Measurements from ENCODE around the gene PIGW. TPM values are rescaled to one million over a fixed set of nuclear protein-coding genes. Genes with fewer than 3 reads are reported as not detected.

Gene PIGW
- total RNA-seq, 1 donor from 2014 or later, result 29.4 TPM

DNA sequence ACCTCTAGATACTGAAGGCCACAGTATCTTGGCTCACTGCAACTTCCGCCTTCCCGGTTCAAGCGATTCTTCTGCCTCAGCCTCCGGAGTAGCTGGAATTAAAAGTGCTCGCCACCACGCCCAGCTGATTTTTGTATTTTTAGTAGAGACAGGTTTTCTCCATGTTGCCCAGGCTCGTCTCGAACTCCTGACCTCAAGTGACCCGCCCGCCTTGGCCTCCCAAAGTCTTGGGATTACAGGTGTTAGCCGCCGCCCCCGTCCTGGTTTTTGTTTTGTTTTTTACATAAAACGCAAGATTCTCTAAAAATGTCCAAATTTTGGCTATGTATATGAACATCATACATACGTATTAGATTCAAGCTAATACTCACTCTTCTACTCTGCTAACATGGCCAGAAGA is 8.0 kb downstream of the PIGW start:
- Mint-ChIP-seq H3K27ac (no peak overlapping the region), H3K27me3 (ENCODE audit: insufficient read depth) (no peaks in the 10 kb centered on the region), H3K36me3 (ENCODE audit: low read depth) (peaks cover 24% of the 10 kb centered on the region), H3K9me3 (no peaks in the 10 kb centered on the region), H3K4me3 (peak overlapping the region; percentile 26), H3K4me1 (ENCODE audit: low read depth) (peaks cover 17% of the 10 kb centered on the region)
- no peak for DNase-seq (ENCODE audit: low spot score)
- intact Hi-C loops (cut with micrococcal nuclease), result no loop called here

- Mint-ChIP-seq H3K4me3 (peak overlapping the region; percentile 91), H3K4me1 (ENCODE audit: low read depth) (peaks cover 26% of the 10 kb centered on the region), H3K27ac (peak overlapping the region; percentile 99), H3K27me3 (ENCODE audit: insufficient read depth) (no peaks in the 10 kb centered on the region), H3K9me3 (no peaks in the 10 kb centered on the region), H3K36me3 (ENCODE audit: low read depth) (peaks cover 19% of the 10 kb centered on the region)
- DNase-seq (ENCODE audit: low spot score), result no peak
- intact Hi-C loops (cut with micrococcal nuclease), result loop anchor here (1.0 to 2.0 kb wide), 3 partner anchors 9 to 57 kb away; partner anchors contain the start of genes DHRS11 and MRM1
These were observed 9.2 kb downstream of the PIGW start for GRCh38 chr17:36544044-36544306.

GRCh38 chr17:36544307-36545076 is 9.7 kb downstream of the PIGW start, which contains the start of gene GGNBP2:
Gene GGNBP2 (plus strand): TSS chr17:36544919. CDS start chr17:36545725, 806 bp downstream.
- intact Hi-C loops (cut with micrococcal nuclease), result loop anchor here (1.0 to 5.0 kb wide), 6 partner anchors 9 to 1063 kb away; partner anchors contain the start of genes DHRS11, MRM1, SYNRG and ZNHIT3
- peak within 1 kb of the TSS; percentile 91 for H3K4me3 Mint-ChIP-seq
- H3K27ac Mint-ChIP-seq, result peak within 1 kb of the TSS; percentile 99

GRCh38 chr17:36545077-36545464 is 10.3 kb downstream of the PIGW start:
- no peak for DNase-seq (ENCODE audit: low spot score)
- Mint-ChIP-seq H3K4me3 (peak overlapping the region; percentile 91), H3K4me1 (ENCODE audit: low read depth) (peaks cover 29% of the 10 kb centered on the region), H3K27ac (peak overlapping the region; percentile 99), H3K9me3 (no peaks in the 10 kb centered on the region), H3K36me3 (ENCODE audit: low read depth) (peaks cover 15% of the 10 kb centered on the region), H3K27me3 (ENCODE audit: insufficient read depth) (no peaks in the 10 kb centered on the region)
- intact Hi-C loops (cut with micrococcal nuclease), result loop anchor here (1.0 to 5.0 kb wide), 4 partner anchors 46 to 1062 kb away; partner anchors contain the start of genes DHRS11, SYNRG and ZNHIT3

More at GRCh38 chr17:36544307-36545076, 9.7 kb downstream of the PIGW start, which contains the start of gene GGNBP2:
- H3K36me3 Mint-ChIP-seq (ENCODE audit: low read depth), result peaks cover 18% of the 10 kb centered on the region
- no peaks in the 10 kb centered on the region for H3K9me3 Mint-ChIP-seq
- peak; percentile 89 for DNase-seq (ENCODE audit: low spot score)
- peaks cover 28% of the 10 kb centered on the region for H3K4me1 Mint-ChIP-seq (ENCODE audit: low read depth)
- no peaks in the 10 kb centered on the region for H3K27me3 Mint-ChIP-seq (ENCODE audit: insufficient read depth)

DNA sequence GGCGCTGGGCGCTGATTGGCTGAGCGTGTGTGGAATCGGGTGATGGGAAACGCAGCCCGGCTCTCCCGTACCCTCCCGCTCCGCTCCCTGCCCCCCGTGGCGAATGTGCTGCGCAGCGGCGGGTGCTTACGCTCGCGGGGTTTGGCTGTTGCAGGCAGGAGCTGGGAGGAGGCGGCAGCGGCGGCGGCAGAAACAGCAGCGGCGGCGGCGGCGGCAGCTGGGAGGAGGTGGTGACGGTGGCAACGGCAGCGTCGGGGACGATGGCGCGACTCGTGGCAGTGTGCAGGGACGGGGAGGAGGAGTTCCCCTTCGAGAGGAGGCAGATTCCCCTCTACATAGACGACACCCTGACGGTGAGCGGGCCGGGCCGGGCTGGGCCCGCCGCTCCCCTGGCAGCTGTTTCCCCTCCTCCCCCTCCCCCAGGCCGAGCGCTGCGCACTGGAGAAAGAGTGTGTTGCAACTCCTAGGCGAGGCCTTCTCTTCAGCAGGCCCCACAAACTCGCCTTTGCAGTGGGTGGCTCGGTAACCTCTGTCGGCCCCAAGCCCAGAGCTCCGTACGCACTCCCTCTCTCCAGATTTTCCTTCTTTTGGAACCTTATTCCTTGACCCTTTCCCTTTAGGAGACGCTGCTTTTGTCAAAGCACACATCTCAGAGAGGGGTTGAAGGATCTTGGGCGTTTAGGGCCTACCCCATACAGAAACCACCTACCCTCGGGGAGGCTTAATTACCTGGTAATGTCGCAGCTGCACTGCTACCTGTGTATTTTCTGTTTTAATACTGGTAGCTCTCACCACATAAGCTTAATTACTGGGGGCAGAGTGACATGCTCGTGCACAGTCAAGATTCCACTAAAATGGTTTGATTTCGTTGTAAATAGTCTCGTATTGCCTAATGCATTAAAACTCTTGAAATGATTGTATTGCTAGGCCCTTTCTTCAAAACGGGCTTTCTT is 11.0 kb downstream of the PIGW start:
- Mint-ChIP-seq H3K4me3 (peak overlapping the region; percentile 87), H3K9me3 (no peaks in the 10 kb centered on the region), H3K27me3 (ENCODE audit: insufficient read depth) (no peaks in the 10 kb centered on the region), H3K4me1 (ENCODE audit: low read depth) (peaks cover 36% of the 10 kb centered on the region), H3K36me3 (ENCODE audit: low read depth) (peaks cover 19% of the 10 kb centered on the region), H3K27ac (peak overlapping the region; percentile 92)
- intact Hi-C loops (cut with micrococcal nuclease), result loop anchor here (1.0 to 5.0 kb wide), 4 partner anchors 45 to 1062 kb away; partner anchors contain the start of genes DHRS11, SYNRG and ZNHIT3
- DNase-seq (ENCODE audit: low spot score), result peak; percentile 95

GRCh38 chr17:36546418-36547093 is 11.8 kb downstream of the PIGW start:
- intact Hi-C loops (cut with micrococcal nuclease), result loop anchor here (5.0 kb wide), 2 partner anchors 176 to 1061 kb away; partner anchors contain the start of gene SYNRG
- Mint-ChIP-seq H3K36me3 (ENCODE audit: low read depth) (peaks cover 21% of the 10 kb centered on the region), H3K9me3 (no peaks in the 10 kb centered on the region), H3K27me3 (ENCODE audit: insufficient read depth) (no peaks in the 10 kb centered on the region), H3K4me3 (peak overlapping the region; percentile 87), H3K27ac (peak overlapping the region; percentile 92), H3K4me1 (ENCODE audit: low read depth) (peaks cover 39% of the 10 kb centered on the region)
- no peak for DNase-seq (ENCODE audit: low spot score)

- H3K27ac Mint-ChIP-seq, result peak overlapping the region; percentile 68
- intact Hi-C loops (cut with micrococcal nuclease), result loop anchor here (5.0 kb wide), 2 partner anchors 175 to 1060 kb away; partner anchors contain the start of gene SYNRG
- no peak for DNase-seq (ENCODE audit: low spot score)
- no peaks in the 10 kb centered on the region for H3K9me3 Mint-ChIP-seq
- H3K36me3 Mint-ChIP-seq (ENCODE audit: low read depth), result peaks cover 21% of the 10 kb centered on the region
- peak overlapping the region; percentile 87 for H3K4me3 Mint-ChIP-seq
- H3K27me3 Mint-ChIP-seq (ENCODE audit: insufficient read depth), result no peaks in the 10 kb centered on the region
- peaks cover 44% of the 10 kb centered on the region for H3K4me1 Mint-ChIP-seq (ENCODE audit: low read depth)
These were observed 13.0 kb downstream of the PIGW start for GRCh38 chr17:36547776-36548175.

DNA sequence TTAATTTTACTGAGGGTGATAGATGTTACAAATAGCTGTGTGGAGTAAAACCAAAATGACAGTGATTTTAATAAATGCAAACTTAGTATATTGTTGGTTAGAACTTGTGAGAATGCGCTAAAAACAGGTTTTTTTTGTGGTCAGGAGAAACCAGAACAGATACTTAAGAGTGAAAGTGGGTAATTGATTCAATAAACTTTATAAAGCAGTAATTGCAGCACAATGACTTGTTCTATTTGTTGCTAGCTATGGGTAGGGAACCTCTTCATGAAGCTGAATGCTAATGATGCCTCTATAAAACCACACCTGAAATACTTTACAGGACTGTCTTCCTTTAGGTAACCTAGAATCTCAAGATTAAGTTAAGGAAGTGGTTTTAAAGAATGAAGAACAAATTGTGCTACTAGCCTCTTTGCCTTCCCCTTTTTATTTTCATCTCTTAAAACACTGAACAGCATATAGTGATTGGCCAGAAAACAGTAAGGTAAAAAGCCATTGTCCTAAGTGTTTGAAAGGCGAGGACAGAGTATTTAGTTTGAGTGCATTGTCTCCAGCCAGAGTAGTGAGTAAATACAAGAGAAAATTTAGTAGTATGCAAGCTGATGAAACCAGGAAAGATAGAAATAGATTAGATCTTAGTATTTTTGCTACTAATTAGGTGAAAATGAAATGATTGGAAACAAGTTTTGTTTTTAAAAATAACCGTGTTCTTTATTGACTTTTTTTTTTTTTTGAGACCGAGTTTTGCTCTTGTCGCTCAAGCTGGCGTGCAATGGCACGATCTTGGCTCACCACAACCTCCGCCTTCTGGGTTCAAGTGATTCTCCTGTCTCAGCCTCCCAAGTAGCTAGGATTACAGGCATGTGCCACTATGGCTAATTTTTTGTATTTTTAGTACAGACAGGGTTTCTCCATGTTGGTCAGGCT is 16.0 kb downstream of the PIGW start:
- intact Hi-C loops (cut with micrococcal nuclease), result no loop called here
- H3K4me3 Mint-ChIP-seq, result peak overlapping the region; percentile 41
- H3K36me3 Mint-ChIP-seq (ENCODE audit: low read depth), result peaks cover 25% of the 10 kb centered on the region
- H3K27me3 Mint-ChIP-seq (ENCODE audit: insufficient read depth), result no peaks in the 10 kb centered on the region
- peaks cover 58% of the 10 kb centered on the region for H3K4me1 Mint-ChIP-seq (ENCODE audit: low read depth)
- H3K27ac Mint-ChIP-seq, result no peak overlapping the region
- no peak for DNase-seq (ENCODE audit: low spot score)
- no peaks in the 10 kb centered on the region for H3K9me3 Mint-ChIP-seq

DNA sequence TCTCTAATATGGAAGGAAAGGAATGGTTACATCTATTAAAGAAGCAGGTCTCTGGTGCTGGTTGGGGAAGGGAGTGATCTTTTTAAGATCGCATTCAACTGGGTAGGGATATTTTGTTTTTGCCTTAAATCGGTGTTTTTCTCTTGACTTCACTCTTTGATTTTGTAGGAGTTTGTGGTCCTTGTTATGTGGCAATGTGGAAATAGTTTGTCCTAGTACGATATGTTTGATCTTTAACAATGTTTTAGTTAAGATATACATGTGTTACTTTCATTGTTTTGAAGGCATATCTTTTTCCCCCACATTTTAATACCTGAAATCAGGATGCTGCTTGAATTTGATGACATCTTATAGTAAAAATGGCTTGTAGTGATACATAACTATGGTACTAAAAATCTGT is 18.7 kb downstream of the PIGW start:
- intact Hi-C loops (cut with micrococcal nuclease), result loop anchor here (2.0 kb wide), 1 partner anchor 13 kb away; no protein-coding TSS in a partner anchor
- H3K9me3 Mint-ChIP-seq, result no peaks in the 10 kb centered on the region
- H3K4me3 Mint-ChIP-seq, result peak overlapping the region; percentile 6
- no peak for DNase-seq (ENCODE audit: low spot score)
- peaks cover 41% of the 10 kb centered on the region for H3K4me1 Mint-ChIP-seq (ENCODE audit: low read depth)
- no peak overlapping the region for H3K27ac Mint-ChIP-seq
- H3K36me3 Mint-ChIP-seq (ENCODE audit: low read depth), result peaks cover 27% of the 10 kb centered on the region
- no peaks in the 10 kb centered on the region for H3K27me3 Mint-ChIP-seq (ENCODE audit: insufficient read depth)

GRCh38 chr17:36566081-36566480 is 31.3 kb downstream of the PIGW start:
- H3K27me3 Mint-ChIP-seq (ENCODE audit: insufficient read depth), result no peaks in the 10 kb centered on the region
- H3K4me3 Mint-ChIP-seq, result no peak overlapping the region
- H3K36me3 Mint-ChIP-seq (ENCODE audit: low read depth), result peaks cover 33% of the 10 kb centered on the region
- intact Hi-C loops (cut with micrococcal nuclease), result loop anchor here (2.0 kb wide), 1 partner anchor 13 kb away; no protein-coding TSS in a partner anchor
- H3K4me1 Mint-ChIP-seq (ENCODE audit: low read depth), result peaks cover 6% of the 10 kb centered on the region
- no peaks in the 10 kb centered on the region for H3K9me3 Mint-ChIP-seq
- H3K27ac Mint-ChIP-seq, result no peak overlapping the region
- DNase-seq (ENCODE audit: low spot score), result no peak

DNA sequence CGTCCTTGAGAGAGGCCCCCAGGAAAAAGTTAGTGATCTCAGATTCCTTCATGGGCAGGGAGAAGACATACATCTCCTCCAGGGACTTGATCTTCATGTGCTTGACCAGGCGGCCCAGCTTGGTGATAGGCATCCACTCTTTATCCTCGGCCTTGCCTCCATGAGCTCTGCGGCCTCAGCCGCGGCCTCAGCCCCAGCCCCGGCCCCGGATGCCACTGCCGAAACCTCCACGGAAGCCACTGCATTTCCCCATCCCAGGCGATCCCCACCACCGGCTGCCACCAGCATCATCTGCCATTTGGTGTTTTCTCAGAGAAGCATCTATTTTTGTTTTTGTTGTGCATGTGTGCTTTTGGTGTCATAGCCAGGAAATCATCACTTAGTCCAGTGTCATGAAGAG is 40.2 kb downstream of the PIGW start:
- intact Hi-C loops (cut with micrococcal nuclease), result no loop called here
- no peaks in the 10 kb centered on the region for H3K27me3 Mint-ChIP-seq (ENCODE audit: insufficient read depth)
- H3K27ac Mint-ChIP-seq, result no peak overlapping the region
- DNase-seq (ENCODE audit: low spot score), result no peak
- peaks cover 33% of the 10 kb centered on the region for H3K36me3 Mint-ChIP-seq (ENCODE audit: low read depth)
- no peaks in the 10 kb centered on the region for H3K9me3 Mint-ChIP-seq
- H3K4me3 Mint-ChIP-seq, result no peak overlapping the region
- H3K4me1 Mint-ChIP-seq (ENCODE audit: low read depth), result peaks cover 11% of the 10 kb centered on the region

Data from activated T-helper 1 cell treated with anti-CD3 and anti-CD28 coated beads, Interleukin-12 subunit alpha, Interleukin-12 subunit beta, Interleukin-2, Interleukin-4 antibody, amounts not matched to agents 30 ng/mL and 10 ng/mL and 1 ng/mL, durations not matched to agents 14 hours and 24 hours and 36 hours (primary cell).